ENCODE measurements around the gene PCDH8.
"Not testable (repeated sequence)": the region's sequence is repeated elsewhere in the genome, so short reads cannot be mapped to it uniquely, and the experiment has no call there.

The PCDH8 gene

DNA sequence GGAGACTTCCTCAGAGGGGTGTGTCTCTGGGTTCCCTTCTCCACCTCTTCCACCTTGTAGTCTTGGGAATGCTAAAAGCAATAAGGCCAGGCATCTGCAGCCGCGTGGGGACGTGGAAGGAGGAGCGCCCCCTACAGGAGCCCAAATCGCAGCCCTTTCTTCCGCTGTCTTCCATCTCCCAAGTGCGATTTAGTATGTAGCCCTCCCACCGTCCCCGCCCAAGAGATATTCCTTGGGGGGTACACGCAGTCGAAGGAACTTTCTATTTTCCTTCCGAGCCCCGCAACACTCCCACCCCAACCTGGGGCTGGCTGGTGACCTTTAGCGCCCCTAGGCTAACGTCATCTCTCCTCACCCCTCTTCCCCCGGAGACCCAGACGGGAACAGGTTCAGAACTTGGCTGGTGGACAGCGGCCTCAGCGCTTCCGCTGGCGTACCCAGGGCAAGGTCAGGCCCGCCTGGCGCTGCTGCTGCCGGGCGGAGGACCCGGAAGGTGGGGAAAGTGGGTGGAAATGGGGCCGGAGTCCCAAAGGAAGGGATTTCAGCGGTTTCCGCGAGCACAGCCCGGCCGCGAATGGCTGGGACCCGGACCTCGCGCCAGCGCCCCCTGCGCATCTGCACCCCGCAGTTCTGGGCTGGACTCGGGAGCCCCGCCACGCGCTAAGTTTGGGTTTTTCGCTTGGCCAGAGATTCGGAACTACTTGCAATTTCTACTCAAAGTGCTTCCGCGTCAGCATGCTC is 2.1 kb upstream of the PCDH8 start:
- DNase-seq: no peak

DNA sequence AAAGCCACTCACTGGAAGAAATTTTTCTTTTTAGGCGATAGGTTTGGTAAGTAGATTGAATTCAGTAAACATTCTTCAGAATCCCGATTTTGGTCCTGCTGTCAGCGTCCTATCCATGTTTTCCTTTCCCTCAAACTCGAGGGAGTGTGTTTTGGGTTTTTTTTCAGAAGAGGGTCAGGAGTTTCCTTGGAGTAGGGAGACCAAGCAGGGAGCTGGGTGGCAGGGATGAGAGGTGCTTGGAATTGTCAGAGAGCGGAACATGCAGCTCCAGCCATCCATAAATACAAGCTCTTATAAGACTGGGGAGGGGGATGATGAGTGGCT is 1.6 kb upstream of the PCDH8 start:
- DNase-seq: no peak

DNA sequence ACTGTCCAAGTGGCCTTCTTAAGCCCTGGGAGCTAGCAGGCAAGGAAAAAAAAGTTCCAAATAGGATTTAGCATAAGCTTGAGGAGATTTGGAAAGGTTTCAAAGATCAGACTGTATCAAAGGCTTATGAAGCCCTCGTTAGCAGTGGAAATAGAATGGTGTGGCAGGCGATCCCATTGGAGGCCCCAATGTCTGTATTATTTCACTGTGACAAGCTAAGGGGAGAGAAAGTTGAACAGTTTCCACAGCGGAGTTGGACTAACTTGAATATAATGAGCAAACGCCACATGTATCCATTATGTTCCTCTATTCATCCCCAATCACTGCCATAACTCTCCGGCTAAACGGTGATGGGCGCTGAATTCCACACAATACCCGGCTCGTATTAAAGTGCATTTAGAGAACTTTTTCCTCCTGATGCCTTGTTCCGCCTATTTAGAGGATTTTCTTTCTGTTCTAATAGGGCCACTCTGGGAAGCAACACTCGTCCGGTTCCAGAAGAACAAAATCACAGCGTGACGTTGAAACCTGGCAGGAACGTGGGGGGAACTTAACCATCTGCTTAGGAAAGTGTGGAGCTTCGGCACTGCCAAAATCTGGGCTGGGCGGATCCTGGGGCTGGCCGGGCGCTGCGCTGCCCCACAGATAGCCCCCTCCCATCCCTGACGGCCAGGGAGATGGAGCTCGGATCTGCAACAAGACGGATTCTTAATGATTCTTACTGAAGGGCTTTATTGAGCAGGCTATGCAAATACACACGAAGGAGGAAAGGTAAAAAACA is 1.0 kb upstream of the PCDH8 start:
- no peak for DNase-seq

DNA sequence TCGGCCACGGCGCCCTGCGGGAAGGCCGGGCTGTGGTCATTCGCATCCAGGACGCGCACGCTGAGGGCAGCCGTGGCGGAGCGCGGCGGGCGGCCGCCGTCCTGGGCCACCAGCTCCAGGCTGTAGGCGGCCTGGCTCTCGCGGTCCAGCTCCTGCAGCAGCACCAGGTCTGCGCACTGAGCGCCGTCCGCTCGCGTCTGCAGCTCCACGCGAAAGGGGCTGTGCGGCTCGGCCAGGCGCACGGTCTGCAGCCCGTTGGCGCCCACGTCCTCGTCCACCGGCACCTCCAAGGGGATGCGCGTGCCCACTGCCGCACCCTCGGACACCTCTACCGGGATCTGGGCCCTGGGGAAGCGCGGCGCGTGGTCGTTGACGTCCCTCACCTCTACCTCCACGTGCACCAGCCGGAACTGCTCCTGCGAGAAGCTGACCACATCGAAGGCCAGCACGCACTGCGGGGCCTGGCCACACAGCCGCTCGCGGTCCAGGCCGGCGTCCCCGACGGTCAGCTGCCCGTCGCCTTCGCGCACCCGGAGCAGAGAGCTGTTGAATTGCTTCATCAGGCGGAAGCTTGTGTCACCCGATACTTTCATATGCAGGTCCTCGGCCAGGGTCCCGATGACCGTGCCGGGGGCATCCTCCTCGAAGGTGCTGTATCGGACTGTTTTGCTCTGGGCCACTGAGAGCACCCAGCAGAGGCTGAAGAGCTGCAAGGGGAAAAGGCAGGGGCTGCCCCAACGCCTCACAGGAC is 583 bp downstream of the PCDH8 start:
- no peak for DNase-seq

DNA sequence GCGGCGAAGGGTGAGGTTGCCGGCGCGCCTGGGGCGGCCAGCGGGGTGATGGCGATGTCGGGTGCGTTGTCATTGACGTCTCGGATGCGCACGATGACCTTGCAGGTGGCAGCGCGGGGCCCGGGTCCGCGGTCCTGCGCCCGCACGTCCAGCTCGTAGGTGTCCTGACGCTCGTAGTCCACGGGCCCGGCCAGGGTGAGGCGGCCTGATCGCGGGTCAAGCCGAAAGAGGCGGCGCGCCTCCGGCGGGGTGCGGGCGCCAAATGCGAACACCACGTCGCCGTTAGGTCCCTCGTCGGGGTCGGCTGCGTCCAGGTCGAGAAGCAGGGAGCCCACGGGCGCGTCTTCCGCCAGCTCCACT is 1.1 kb downstream of the PCDH8 start:
- DNase-seq: no peak

DNA sequence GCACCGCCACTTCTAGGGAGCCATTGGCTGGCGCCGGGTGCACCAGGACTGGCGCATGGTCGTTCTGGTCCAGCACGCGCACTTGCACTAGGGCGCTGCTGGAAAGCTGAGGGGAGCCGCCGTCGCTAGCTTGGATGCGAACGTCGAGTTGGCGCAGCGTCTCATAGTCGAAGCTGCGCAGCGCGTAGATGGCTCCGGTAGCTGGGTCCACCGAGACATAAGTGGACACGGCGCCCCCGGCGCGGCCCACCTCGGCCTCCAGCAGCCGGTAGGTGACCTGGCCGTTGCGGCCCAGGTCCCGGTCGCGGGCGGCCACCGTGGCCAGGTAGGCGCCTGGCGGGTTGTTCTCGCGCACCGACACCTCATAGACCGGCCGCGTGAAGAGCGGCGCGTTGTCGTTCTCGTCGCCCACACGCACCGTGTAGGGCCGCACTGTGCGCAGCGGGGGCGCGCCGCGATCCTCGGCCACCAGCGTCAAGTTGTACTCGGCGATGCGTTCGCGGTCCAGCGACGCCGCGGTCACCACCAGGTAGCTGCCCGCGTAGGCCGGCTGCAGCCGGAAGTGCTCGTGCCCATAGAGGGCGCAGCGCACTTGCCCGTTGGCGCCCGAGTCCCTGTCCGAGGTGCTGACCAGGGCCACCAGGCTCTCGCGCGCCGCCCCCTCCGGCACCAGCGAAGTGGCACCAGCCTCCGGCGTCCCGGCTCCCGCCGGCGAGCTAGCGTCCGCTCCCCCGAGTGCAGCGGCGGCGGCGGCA is 1.7 kb downstream of the PCDH8 start:
- DNase-seq: no peak

DNA sequence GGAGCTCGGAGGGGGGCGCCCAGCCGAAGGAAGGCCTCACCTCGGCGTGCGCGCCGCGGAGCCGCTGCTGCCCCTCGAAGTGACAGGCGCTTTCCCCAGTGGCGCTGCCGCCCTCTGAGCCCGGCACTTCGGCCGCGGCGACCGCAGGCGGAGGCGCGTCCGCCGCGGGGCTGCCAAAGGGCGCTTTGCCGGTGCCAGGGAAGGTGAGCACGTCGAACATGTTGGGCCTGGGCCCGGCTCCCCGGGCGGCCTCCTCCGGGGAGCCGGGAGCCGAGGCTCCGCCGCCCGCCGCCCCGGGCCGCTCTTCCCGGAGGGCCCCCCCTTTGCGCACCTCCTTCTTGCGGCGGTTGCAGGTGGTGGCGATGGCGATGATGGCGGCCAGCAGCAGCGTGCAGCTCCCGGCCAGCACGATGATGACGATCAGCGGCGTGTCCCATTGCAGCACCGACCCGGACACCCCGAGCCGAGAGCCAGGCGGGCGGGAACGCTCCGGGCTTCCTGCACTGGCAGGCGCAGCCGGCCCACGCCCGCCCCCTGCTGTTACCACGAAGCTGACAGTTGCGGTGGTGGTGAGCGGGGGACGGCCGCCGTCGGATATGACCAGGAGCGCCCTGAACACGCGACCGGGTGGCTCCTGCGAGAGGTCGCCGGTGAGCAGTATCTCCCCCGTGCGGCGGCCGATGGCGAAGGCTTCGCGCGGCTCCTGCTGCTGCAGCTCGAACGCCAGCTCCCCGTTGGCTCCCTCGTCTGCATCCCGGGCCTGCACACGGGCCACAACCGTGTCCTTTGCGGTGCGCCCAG is 2.5 kb downstream of the PCDH8 start:
- DNase-seq: no peak

DNA sequence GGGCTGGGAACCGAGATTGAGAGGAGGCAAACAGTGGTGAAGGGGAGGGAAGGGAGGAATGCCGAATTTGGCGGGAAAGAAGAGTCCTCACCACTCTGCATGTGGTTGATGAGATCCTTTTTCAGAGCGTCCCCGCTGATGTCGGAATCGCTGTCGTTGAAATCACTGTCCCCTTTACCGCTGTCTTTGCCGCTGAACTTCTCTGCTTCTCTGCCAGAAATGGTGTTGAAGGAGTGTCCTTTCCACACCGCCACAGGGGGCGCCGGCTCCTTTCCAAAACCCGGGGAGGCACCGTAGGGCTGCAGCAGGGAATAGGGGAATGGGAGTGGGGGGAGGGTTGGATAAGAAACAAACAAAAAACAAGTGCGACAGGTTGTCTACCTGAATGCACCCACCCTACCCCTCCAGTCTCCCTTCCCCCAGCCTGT is 3.1 kb downstream of the PCDH8 start:
- DNase-seq: no peak

DNA sequence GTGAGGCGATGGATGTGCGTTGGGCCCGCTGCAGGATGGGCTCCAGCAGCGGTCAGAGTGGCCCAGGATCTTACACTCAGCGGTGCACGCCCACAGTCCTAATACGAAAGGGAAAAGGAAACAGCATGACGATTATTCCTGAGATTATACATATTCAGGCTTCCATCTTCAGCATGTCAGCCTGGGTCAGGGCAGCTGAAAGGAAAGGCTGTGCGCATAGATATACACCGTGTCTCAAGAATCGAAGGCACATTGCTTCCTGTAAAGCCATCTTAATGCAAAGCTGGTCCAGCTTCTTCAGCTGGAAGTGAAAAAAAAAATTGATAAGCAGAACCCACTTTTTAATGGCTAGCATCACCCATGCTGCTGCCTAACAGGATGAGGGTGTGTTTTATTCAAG is 3.6 kb downstream of the PCDH8 start:
- DNase-seq: no peak

DNA sequence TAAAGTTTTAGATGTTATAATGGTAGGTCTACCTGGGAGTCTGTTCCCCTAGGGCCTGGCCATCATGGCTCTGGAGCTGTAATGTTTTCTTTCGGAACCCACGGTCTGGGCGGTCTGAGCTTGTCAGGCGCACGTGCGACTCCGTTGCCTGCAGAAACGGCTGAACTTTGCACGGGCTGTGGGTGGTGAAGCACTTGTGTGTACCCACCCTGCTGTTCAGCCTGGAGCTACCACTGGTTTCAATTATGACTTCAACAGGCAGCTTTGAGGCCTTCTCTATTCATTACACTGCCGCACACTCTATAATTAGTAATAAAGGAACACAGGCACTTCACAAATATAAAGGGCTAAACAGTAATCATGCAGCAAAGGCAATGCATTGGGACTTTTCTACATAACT is 6.0 kb downstream of the PCDH8 start:
- no peak for DNase-seq

DNA sequence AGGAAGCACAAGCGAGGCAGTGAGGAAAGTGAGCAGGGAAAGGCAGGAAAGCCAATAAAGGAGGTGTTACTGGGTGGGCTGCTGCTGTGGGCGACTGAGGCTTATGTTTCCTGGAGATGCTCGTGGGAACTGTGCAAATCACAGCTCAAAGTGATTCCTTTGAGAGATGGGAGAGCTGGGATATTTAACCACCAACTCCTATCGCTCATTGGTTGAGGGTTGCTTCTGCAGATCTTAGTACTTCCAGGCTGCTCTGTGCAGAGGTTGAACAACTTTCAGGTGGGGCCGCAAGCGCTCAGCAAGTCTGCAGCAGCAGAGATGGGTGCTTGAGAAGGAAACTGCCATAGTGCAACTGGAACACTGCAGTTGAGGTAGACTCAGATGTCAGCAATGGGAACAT is 8.4 kb downstream of the PCDH8 start:
- no peak for DNase-seq

DNA sequence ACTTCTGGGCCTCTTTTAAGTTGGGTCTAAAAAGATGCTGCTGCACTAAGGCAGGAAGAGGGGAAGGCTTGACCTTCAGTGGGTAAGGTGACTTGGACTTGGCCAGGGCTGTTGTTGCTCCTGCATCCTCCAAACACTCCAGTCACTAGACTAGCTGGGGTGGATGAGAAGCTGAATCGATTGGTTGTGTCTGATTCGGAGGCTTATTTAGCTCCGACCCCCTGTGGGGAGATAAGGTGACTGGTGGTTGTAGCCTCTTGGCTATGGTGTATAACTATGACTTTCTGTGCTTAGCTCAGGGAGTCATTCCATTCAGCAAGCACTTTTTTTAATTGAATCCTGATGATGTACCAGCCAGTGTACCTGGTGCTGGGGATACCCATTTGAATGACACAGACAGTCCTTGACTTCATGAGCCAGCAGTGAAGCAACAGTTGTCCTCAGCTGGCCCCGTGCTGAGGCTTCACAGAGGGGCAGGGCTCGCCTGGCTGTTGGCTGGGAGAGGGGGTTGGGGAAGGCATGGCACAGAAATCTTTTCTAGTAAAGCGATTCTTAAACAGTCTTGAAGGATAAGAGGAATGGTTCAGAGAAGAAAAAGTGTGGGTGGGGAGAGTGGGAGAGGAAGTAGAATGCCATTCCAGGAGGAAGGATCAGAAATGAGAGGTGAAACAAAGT is 9.9 kb downstream of the PCDH8 start:
- DNase-seq: no peak

DNA sequence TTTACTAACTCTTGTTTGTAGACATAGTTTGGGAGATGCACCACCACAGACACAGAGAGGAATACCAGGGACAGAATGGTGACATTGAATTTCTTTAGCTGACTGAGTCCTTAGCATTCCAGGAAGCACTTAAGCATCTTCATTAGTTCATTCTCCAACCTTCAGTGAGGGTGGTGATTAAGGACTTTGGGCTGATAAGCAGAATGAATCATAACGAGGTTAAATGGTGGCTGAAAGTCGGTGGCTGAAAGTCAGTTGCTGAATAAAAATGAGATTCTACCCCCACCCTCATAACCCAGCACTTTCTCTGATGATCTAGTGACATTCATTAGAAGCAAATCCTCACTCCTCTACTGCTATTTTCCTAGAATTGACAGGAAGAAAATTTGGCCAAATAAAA is 10.6 kb downstream of the PCDH8 start:
- DNase-seq: no peak

DNA sequence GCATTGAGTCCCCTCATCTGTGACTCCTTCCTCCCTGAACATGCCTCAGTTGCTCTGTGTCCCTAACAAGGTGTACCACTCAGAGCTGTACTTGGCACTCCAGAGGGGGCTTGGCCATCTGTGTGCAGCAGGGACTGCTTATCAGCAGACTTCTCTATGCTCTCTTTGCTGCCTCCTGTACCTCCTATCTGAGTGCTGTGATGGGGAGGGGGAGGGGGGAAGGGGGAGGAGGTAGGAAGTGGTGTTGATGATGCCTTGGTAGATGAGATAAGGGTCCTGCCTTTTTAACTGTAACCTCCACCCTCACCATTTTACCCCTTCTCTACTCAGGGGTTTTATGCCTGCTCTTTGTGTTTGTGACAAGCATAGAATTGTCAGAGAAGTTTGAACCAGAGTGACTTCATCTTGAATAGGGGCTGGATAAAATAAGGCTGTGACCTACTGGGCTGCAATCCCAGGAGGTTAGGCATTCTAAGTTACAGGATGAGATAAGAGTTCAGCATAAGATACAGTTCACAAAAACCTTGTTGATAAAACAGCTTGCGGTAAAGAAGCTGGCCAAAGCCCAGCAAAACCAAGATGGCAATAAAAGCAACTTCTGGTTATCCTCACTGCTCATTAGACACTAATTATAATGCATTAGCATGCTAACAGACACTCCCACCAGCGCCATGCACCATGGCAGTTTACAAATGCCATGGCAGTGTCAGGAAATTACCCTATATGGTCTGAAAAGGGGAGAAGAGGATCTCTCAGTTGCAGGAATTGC is 13.2 kb downstream of the PCDH8 start:
- no peak for DNase-seq

DNA sequence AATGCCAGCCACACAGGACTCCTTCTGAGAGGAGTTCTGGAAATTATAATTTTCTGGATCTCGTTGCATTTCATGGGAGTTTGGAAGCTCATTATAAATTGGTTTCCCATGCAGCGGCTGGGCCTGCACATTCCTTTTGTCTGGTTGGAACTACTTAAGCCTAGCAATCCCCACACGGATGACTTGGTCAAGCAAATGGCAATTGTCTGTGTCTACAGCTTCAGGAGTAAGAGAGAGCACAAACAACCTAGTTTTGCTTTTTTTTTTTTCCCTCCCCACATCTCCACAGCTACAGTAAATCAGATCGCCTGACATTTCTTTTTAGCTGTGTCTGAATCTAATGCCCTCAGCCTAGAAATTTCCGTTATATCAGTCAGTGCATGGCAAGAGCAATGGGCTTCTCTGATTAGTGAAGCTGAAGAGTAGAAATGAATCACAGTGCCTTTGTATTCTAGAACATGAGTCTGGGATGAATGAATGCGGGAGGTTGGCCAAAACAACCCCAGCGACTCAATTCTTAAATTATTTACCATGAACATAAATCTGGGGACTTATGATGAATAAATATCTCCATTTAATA is 15.1 kb downstream of the PCDH8 start:
- DNase-seq: no peak

DNA sequence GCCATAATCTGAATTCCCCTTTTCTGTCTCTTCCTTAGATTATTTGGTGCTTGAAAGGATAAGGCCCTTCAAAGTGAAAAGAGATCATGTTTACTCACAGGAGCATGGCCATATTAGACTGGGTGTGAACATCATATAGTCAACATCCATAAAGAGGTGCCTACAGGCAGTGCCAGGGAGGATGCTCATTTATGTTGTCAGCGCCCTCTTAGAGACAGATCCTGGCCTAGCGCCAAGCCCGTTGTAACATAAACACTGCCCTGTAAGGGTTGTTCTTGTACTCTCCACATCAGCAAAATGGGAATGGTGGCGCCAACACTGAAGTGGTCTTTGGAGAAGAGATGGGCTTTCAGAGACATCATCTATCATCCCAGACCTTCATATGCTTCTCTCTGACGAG is 16.1 kb downstream of the PCDH8 start:
- no peak for DNase-seq

DNA sequence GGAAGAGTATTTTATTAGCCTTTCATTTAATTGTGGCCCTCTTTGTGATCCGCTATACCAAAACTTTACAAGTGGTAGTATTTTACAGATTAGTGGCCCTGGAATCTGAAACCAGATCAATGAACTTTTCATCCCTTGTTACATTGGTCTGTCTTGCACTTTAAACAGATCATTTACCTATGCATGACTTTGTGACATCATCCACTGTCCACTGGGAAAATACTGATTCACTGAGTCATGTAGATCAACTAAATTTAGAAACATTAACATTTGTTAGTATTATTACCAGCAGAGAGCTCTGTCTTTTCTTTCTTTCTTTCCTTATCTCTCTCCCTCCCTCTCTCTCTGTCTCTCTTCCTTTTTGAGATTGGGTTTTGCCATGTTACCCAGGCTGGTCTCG is 17.5 kb downstream of the PCDH8 start:
- DNase-seq: no peak

DNA sequence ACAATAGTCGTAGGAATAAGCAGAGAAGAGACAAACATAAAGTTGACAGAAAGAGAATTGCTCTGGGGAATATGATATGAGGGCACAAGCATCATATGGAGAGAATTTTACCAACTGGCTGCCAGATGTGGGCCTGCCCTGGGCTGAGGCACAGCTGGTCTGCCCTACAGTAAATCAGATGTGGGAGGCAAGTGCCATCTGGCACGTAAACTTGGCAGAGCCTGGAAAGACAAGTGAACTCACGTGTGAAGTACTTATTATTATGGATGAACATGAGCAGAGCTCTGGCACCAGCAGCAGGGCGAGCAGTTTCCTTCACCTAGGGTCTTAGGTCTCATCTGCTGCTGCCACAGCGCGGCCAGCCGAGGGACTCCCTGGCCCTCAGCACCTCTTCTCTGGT is 20.6 kb downstream of the PCDH8 start:
- no peak for DNase-seq

DNA sequence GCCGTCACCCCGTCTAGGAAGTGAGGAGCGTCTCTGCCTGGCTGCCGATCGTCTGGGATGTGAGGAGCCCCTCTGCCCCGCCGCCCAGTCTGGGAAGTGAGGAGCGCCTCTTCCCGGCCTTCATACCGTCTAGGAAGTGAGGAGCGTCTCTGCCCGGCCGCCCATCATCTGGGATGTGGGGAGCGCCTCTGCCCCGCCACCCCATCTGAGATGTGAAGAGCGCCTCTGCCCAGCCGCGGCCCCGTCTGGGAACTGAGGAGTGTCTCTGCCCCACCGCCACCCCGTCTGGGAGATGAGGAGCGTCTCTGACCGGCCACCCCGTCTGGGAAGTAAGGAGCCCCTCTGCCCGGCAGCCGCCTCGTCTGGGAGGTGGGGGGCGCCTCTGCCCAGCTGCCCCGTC is 30.6 kb downstream of the PCDH8 start:
- DNase-seq: not testable (repeated sequence)

DNA sequence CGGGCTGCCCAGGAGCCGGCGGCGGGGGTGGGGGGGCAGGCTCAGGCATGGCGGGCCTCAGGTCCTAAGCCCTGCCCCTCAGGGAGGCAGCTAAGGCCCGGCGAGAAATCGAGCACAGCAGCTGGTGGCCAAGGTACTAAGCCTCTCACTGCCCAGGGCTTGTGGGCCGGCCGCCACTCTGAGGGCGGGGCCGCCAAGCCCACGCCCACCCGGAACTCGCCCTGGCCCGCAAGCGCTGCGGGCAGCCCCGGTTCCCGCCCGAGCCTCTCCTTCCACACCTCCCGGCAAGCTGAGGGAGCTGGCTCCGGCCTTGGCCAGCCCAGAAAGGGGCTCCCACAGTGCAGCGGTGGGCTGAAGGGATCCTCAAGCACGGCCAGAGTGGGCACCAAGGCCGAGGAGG is 33.1 kb downstream of the PCDH8 start:
- DNase-seq: no peak

DNA sequence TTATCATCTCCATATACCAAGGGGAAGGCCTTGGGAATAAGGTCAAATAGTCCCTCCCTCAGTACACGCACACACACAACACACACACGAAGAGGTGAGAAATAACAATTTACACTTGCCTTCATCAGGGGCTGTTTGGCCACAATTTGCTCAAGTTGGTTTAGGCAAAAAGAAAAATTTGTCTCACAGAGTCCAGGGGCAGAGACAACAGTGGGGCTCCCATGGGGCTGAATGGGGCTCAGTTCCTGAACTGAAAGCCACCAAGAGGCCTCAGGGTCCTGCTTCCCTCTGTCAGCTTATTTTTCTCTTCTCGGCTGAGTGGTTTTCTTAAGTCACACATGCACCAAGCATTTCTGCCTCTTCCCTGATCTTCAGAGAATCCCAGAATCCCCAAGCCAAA is 35.5 kb downstream of the PCDH8 start:
- DNase-seq: no peak
